Measurements from ENCODE around the gene PODXL2. TPM values are rescaled to one million over a fixed set of nuclear protein-coding genes. Genes with fewer than 3 reads are reported as not detected.

PODXL2 gene
- total RNA-seq, 1 donor from 2014 or later = 3.9 TPM

DNA sequence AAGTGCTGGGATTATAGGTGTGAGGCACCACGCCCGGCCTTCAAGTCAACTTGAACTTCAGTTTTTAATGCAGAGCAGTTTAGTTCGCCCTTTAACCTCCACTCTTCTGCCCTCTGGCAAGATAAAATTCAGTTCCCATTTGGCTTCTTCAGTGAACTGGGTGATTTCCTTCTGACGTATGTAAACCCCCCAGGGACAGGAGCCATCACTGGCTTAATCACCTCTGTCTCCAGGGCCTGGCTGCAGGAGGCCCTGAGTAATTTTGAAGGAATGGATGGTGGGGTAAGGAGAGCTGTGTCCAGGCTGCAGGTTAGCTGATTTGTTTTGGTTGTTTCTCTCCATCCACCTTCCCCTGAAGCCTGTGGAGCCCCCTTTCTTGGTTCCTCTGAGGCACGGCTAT lies 18.9 kb upstream of the PODXL2 start:
- no peak overlapping the region for H3K27ac Mint-ChIP-seq
- peaks cover 93% of the 10 kb centered on the region for H3K36me3 Mint-ChIP-seq (ENCODE audit: low read depth)
- intact Hi-C loops (cut with micrococcal nuclease) = no loop called here
- no peak overlapping the region for H3K4me3 Mint-ChIP-seq (ENCODE audit: low read depth)
- no peak for DNase-seq (ENCODE audit: low spot score)
- H3K4me1 Mint-ChIP-seq (ENCODE audit: low read depth) = peaks cover 7% of the 10 kb centered on the region
- H3K27me3 Mint-ChIP-seq (ENCODE audit: low read depth) = no peaks in the 10 kb centered on the region
- no peaks in the 10 kb centered on the region for H3K9me3 Mint-ChIP-seq

DNA sequence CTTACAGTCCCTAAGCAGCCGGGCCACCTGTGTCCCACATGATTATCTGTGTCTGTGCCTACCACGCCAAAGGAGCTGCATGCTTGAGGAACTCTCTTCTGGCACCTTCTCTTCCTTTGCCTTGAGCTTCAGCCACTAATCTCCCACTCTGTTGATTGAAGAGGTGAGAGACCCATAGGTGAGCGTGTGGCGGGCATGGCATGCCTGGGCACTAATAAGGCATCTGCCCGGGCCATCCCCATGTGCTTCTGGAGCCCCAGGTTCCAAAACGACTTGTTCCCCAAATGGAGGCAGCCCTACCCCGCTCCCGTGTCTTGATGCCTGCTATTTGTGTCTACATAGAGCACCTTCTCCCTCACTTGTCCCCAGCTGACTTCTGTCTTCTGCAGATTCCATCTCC lies 17.7 kb upstream of the PODXL2 start:
- H3K4me1 Mint-ChIP-seq (ENCODE audit: low read depth) = peaks cover 11% of the 10 kb centered on the region

DNA sequence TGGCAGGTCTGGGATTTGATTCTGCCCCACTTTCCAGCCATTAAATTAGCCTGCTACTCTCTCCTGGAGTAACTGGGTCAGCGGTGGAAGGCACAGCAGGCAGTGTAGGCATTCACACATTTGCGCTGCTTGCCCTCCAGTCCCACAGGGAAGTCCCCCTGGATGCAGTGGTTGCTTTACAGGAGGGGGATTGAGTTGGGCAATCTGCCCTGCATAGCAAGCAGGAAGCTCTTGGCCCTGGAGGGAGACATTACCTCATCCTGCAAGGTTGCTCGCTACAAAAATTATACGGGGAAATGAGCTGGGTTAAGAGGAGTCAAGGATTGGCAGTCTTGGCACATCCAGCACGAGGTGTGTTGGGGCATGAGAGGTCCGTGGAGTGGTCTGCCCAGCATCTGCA lies 16.0 kb upstream of the PODXL2 start:
- intact Hi-C loops (cut with micrococcal nuclease) = no loop called here
- H3K4me1 Mint-ChIP-seq (ENCODE audit: low read depth) = peaks cover 14% of the 10 kb centered on the region
- no peak for DNase-seq (ENCODE audit: low spot score)
- peaks cover 93% of the 10 kb centered on the region for H3K36me3 Mint-ChIP-seq (ENCODE audit: low read depth)
- no peaks in the 10 kb centered on the region for H3K9me3 Mint-ChIP-seq
- H3K4me3 Mint-ChIP-seq (ENCODE audit: low read depth) = no peak overlapping the region
- H3K27ac Mint-ChIP-seq = no peak overlapping the region
- no peaks in the 10 kb centered on the region for H3K27me3 Mint-ChIP-seq (ENCODE audit: low read depth)

More for the DNA sequence above, 17.7 kb upstream of the PODXL2 start:
- DNase-seq (ENCODE audit: low spot score) = no peak
- intact Hi-C loops (cut with micrococcal nuclease) = no loop called here
- Mint-ChIP-seq H3K4me3 (ENCODE audit: low read depth) (no peak overlapping the region), H3K9me3 (no peaks in the 10 kb centered on the region), H3K36me3 (ENCODE audit: low read depth) (peaks cover 92% of the 10 kb centered on the region), H3K27me3 (ENCODE audit: low read depth) (no peaks in the 10 kb centered on the region), H3K27ac (no peak overlapping the region)

DNA sequence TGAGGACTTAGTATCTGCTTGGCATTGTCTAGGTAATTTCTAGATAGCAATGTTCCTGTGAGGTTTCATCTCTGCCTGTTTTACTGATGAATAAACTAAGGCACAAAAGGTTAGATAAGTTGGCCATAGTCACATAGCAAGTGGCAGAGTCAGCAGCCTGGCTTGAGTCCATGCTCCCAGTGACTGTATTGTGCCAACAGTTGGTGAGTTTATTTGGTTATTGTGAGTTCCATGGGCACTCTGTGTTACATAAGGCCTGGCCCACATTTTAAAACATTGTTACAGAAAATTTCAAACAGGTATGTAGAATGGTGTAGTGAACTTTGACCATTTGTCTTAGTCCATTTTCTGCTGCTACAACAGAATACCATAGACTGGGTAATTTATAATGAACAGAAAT lies 15.6 kb upstream of the PODXL2 start:
- peaks cover 93% of the 10 kb centered on the region for H3K36me3 Mint-ChIP-seq (ENCODE audit: low read depth)
- intact Hi-C loops (cut with micrococcal nuclease) = no loop called here

DNA sequence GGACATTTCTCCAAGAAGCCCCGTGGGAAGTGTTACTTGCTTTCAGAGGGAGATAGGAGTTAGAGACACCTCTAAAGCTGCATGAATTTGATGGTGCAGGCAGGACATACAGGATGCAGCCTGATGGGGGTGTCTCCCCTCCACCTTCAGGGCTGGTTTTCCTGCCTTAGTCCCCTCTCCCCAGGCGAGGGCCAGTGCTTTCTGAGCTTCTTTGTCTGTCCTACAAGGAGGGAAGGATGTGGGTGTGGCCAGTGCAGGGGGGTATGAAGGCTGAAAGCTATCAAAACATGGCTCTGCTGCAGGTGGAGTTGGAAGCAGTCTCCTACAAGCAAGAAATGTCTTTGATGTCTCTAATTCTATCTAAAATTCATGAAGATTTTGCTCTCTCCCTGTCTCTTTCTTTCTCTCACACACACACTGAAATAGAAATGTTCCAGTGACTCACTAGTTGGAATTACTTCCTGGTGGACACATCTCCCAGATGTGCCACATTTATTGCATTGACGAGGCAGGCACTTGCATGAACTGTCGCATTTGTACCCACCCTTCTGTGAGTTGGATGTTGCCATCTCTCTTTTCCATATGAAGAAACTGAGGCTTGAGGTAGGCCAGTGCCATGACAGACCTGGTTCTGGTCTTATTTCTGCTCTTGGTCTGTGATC lies 13.9 kb upstream of the PODXL2 start:
- Mint-ChIP-seq H3K4me3 (ENCODE audit: low read depth) (no peak overlapping the region), H3K27ac (no peak overlapping the region), H3K4me1 (ENCODE audit: low read depth) (peaks cover 14% of the 10 kb centered on the region), H3K9me3 (no peaks in the 10 kb centered on the region), H3K27me3 (ENCODE audit: low read depth) (no peaks in the 10 kb centered on the region), H3K36me3 (ENCODE audit: low read depth) (peaks cover 87% of the 10 kb centered on the region)
- DNase-seq (ENCODE audit: low spot score) = no peak
- intact Hi-C loops (cut with micrococcal nuclease) = no loop called here

More for the DNA sequence above, 15.6 kb upstream of the PODXL2 start:
- peaks cover 14% of the 10 kb centered on the region for H3K4me1 Mint-ChIP-seq (ENCODE audit: low read depth)
- no peak overlapping the region for H3K27ac Mint-ChIP-seq
- H3K4me3 Mint-ChIP-seq (ENCODE audit: low read depth) = no peak overlapping the region
- no peaks in the 10 kb centered on the region for H3K9me3 Mint-ChIP-seq
- H3K27me3 Mint-ChIP-seq (ENCODE audit: low read depth) = no peaks in the 10 kb centered on the region
- no peak for DNase-seq (ENCODE audit: low spot score)

DNA sequence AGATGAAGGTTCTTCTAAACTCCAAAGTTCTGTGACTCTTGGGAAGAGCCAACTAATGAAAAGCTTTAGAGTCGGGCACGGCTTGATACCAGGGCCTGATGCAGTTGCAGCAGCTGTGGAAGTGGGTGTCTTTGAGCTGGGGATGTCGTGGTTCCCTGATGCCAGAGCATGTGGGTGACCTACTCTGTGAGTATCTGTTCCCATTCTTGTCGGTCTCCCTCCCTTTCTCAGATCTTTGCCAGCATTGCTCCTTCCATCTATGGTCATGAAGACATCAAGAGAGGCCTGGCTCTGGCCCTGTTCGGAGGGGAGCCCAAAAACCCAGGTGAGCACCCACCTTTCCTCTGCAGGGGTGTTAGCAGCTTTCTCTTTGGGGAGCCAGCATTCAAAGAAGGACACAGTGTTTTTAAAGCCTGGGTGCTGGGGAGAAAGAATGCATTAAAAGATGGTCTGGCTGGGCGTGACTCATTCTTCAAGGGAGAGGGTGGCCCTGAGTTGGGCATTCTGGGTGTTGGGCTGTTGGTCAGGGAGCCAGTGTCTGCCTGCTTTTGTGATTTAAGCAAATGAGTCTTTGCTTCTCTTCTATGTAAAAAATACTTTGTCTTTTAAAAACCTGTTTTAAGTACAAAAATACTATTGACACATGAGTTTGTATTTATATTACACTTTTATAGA lies 13.2 kb upstream of the PODXL2 start:
- Mint-ChIP-seq H3K9me3 (no peaks in the 10 kb centered on the region), H3K27me3 (ENCODE audit: low read depth) (no peaks in the 10 kb centered on the region), H3K4me3 (ENCODE audit: low read depth) (no peak overlapping the region), H3K4me1 (ENCODE audit: low read depth) (peaks cover 14% of the 10 kb centered on the region), H3K27ac (no peak overlapping the region), H3K36me3 (ENCODE audit: low read depth) (peaks cover 87% of the 10 kb centered on the region)
- no peak for DNase-seq (ENCODE audit: low spot score)
- intact Hi-C loops (cut with micrococcal nuclease) = no loop called here

DNA sequence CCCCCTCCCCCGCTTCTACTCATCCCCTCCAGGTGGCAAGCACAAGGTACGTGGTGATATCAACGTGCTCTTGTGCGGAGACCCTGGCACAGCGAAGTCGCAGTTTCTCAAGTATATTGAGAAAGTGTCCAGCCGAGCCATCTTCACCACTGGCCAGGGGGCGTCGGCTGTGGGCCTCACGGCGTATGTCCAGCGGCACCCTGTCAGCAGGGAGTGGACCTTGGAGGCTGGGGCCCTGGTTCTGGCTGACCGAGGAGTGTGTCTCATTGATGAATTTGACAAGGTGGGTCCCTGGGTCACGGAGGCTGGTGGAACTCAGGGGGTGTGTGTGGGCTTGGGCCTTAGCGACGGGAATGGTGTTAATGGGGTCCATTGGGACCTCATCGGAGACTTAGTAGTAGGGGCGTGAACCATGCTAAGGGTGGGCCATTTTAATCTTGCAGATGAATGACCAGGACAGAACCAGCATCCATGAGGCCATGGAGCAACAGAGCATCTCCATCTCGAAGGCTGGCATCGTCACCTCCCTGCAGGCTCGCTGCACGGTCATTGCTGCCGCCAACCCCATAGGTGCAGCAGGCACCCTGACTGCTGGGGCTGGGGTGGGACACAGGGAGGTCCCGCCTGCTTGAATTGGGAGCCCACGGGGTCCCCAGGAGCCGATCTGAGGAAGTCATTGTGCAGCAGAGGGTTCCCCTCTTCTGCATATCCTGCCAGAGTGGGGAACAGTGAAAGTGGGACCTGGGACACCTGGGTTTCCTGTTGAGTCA lies 12.0 kb upstream of the PODXL2 start:
- intact Hi-C loops (cut with micrococcal nuclease) = no loop called here
- no peak for DNase-seq (ENCODE audit: low spot score)
- H3K4me1 Mint-ChIP-seq (ENCODE audit: low read depth) = peaks cover 14% of the 10 kb centered on the region
- H3K4me3 Mint-ChIP-seq (ENCODE audit: low read depth) = no peak overlapping the region
- H3K36me3 Mint-ChIP-seq (ENCODE audit: low read depth) = peaks cover 90% of the 10 kb centered on the region
- H3K9me3 Mint-ChIP-seq = no peaks in the 10 kb centered on the region
- H3K27me3 Mint-ChIP-seq (ENCODE audit: low read depth) = no peaks in the 10 kb centered on the region
- H3K27ac Mint-ChIP-seq = no peak overlapping the region

DNA sequence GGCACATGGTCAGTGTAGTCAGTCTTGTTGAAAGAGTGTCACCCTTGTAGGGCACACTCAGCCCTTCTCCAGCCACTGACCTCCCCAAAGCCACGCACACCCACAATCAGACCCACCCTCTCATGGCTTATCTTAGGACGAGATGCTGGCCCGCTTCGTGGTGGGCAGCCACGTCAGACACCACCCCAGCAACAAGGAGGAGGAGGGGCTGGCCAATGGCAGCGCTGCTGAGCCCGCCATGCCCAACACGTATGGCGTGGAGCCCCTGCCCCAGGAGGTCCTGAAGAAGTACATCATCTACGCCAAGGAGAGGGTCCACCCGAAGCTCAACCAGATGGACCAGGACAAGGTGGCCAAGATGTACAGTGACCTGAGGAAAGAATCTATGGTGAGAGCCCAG lies 10.1 kb upstream of the PODXL2 start:
- Mint-ChIP-seq H3K27ac (no peak overlapping the region), H3K4me3 (ENCODE audit: low read depth) (no peak overlapping the region), H3K36me3 (ENCODE audit: low read depth) (peaks cover 82% of the 10 kb centered on the region), H3K27me3 (ENCODE audit: low read depth) (no peaks in the 10 kb centered on the region), H3K4me1 (ENCODE audit: low read depth) (peaks cover 7% of the 10 kb centered on the region), H3K9me3 (no peaks in the 10 kb centered on the region)
- intact Hi-C loops (cut with micrococcal nuclease) = no loop called here
- no peak for DNase-seq (ENCODE audit: low spot score)

DNA sequence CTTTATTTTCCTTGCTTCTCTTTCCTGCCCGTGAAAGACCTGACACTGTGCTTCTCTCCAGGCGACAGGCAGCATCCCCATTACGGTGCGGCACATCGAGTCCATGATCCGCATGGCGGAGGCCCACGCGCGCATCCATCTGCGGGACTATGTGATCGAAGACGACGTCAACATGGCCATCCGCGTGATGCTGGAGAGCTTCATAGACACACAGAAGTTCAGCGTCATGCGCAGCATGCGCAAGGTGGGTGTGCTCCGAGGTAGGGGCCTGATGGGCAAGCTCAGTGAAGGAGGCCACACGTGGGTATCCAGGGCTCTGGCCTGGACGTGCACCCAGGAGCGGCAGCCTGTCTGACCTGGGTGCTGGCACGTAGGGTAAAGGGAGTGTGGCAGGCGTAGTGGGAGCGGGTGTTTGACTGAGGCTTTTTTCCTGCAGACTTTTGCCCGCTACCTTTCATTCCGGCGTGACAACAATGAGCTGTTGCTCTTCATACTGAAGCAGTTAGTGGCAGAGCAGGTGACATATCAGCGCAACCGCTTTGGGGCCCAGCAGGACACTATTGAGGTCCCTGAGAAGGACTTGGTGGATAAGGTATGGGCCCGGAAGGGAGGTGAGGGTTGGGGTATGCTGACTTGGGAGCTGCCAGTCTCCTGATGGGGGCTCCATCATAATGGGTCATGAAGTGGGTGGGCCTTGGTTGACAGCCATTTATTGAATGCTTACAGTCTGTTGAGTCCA lies 8.2 kb upstream of the PODXL2 start:
- H3K9me3 Mint-ChIP-seq = no peaks in the 10 kb centered on the region
- H3K27me3 Mint-ChIP-seq (ENCODE audit: low read depth) = peaks cover 5% of the 10 kb centered on the region
- intact Hi-C loops (cut with micrococcal nuclease) = no loop called here
- H3K4me1 Mint-ChIP-seq (ENCODE audit: low read depth) = peaks cover 4% of the 10 kb centered on the region
- H3K36me3 Mint-ChIP-seq (ENCODE audit: low read depth) = peaks cover 64% of the 10 kb centered on the region
- H3K4me3 Mint-ChIP-seq (ENCODE audit: low read depth) = no peak overlapping the region
- DNase-seq (ENCODE audit: low spot score) = no peak
- no peak overlapping the region for H3K27ac Mint-ChIP-seq

DNA sequence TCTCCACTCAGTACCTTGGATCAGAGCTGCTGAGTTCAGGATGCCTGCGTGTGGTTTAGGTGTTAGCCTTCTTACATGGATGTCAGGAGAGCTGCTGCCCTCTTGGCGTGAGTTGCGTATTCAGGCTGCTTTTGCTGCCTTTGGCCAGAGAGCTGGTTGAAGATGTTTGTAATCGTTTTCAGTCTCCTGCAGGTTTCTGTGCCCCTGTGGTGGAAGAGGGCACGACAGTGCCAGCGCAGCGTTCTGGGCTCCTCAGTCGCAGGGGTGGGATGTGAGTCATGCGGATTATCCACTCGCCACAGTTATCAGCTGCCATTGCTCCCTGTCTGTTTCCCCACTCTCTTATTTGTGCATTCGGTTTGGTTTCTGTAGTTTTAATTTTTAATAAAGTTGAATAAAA lies 7.0 kb upstream of the PODXL2 start:
- H3K4me1 Mint-ChIP-seq (ENCODE audit: low read depth) = peaks cover 7% of the 10 kb centered on the region
- no peaks in the 10 kb centered on the region for H3K9me3 Mint-ChIP-seq
- no peak overlapping the region for H3K4me3 Mint-ChIP-seq (ENCODE audit: low read depth)
- H3K27me3 Mint-ChIP-seq (ENCODE audit: low read depth) = peaks cover 14% of the 10 kb centered on the region
- DNase-seq (ENCODE audit: low spot score) = no peak
- H3K36me3 Mint-ChIP-seq (ENCODE audit: low read depth) = peaks cover 52% of the 10 kb centered on the region
- intact Hi-C loops (cut with micrococcal nuclease) = no loop called here
- no peak overlapping the region for H3K27ac Mint-ChIP-seq

DNA sequence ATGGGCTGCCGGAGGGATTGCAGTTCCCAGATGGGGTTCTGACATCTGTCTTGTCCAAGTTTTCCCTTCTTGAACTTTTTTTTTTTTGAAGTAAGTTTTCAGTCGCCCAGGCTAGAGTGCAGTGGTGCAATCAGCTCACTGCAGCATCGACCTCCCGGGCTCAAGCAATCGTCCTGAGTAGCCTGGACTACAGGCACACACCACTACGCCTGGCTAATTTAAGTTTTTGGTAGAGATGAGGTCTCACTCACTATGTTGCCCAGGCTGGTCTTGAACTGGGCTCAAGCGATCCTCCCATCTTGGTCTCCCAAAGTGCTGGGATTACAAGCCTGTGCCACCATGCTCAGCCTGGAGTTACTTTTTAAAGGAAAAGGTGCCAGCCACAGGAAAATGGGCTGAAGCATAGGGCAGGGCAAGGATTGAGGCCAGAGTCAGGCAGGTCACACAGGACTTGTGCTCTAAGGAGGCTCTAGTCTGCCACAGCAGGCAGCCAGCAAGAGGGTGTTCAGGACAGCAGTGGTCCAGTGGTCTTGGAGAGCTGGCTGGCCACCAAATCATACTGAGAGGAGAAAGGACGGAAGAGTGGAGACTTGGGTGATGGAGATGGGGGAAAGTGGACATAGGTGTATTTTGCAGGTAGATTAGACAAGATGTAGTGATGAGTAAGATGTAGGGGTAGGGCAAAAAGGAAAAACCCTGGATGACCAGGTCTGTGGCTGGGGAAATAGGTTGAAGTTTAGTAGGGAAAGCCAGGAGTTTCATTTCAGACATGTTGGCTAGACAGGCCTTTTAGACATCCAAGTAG lies 6.0 kb upstream of the PODXL2 start:
- peaks cover 23% of the 10 kb centered on the region for H3K27me3 Mint-ChIP-seq (ENCODE audit: low read depth)
- DNase-seq (ENCODE audit: low spot score) = no peak
- intact Hi-C loops (cut with micrococcal nuclease) = no loop called here
- H3K4me3 Mint-ChIP-seq (ENCODE audit: low read depth) = no peak overlapping the region
- no peaks in the 10 kb centered on the region for H3K9me3 Mint-ChIP-seq
- no peak overlapping the region for H3K27ac Mint-ChIP-seq
- H3K36me3 Mint-ChIP-seq (ENCODE audit: low read depth) = peaks cover 43% of the 10 kb centered on the region
- H3K4me1 Mint-ChIP-seq (ENCODE audit: low read depth) = peaks cover 10% of the 10 kb centered on the region

DNA sequence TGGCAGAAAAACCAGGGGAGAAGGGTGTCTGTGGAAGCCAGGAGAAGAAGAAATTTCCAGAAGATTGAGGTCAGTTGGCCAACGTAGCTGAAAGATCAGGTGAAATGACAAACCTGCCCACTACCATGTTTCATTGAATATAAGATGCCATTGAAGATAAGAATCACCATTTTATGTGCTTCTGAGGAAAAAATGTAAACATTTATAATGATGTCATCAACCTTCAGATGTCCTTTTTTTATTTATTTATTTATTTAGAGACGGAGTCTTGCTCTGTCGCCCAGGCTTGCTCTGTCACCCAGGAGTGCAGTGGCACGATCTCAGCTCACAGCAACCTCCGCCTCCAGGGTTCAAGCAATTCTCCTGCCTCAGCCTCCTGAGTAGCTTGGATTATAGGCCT lies 4.9 kb upstream of the PODXL2 start:
- intact Hi-C loops (cut with micrococcal nuclease) = no loop called here
- DNase-seq (ENCODE audit: low spot score) = no peak
- H3K4me3 Mint-ChIP-seq (ENCODE audit: low read depth) = no peak overlapping the region
- no peaks in the 10 kb centered on the region for H3K9me3 Mint-ChIP-seq
- peaks cover 32% of the 10 kb centered on the region for H3K36me3 Mint-ChIP-seq (ENCODE audit: low read depth)
- peaks cover 13% of the 10 kb centered on the region for H3K4me1 Mint-ChIP-seq (ENCODE audit: low read depth)
- no peak overlapping the region for H3K27ac Mint-ChIP-seq
- H3K27me3 Mint-ChIP-seq (ENCODE audit: low read depth) = peaks cover 31% of the 10 kb centered on the region
